Measurements from ENCODE around the gene HSPG2. TPM values are rescaled to one million over a fixed set of nuclear protein-coding genes. Genes with fewer than 3 reads are reported as not detected.

Gene HSPG2
- total and polyA plus RNA-seq, 8 donors, result 50.4 to 164 (median 63.9) TPM

DNA sequence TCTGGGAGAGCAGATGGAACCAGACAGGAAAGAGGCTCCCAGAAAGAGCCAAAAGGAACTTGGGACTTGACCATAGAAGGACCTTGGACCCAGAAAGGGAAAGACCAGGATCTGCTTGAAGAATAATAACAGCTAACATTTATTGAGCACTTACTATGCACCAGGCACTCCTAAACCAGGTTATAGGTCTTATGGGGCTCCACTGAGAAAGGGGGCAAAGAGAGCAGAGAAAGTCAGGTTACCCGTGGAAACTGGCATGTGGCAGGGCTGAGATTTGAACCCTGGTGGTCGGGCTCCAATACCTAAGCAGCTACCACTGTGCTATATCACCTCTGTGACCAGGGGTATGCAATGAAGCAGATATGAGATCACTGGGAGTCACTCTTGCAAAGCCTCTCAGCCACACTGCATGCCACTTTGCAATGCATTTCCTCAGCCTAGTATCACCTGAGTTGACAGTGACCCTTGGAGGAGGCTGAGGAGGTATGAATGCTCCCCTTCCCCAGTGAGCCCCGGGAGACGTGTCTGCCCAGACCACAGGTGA lies 37.8 kb downstream of the HSPG2 start:
- intact Hi-C loops (cut with DNase I), result no loop called here
- DNase-seq (no peak), FAIRE-seq (no peak), ATAC-seq (no peak)
- Histone ChIP-seq H3K4me3 (no peak overlapping the region), H3K27me3 (no peaks in the 10 kb centered on the region), H3K9me3 (no peaks in the 10 kb centered on the region), H3K4me1 (peaks cover 9 to 11% (median 10%) of the 10 kb centered on the region in 3 donors), H3K27ac (peak overlapping the region in 1 of 4 donors; percentile 41), H3K36me3 (peaks cover 0 to 6% (median 0%) of the 10 kb centered on the region in 3 donors)
- TF ChIP-seq, protein P1, sequence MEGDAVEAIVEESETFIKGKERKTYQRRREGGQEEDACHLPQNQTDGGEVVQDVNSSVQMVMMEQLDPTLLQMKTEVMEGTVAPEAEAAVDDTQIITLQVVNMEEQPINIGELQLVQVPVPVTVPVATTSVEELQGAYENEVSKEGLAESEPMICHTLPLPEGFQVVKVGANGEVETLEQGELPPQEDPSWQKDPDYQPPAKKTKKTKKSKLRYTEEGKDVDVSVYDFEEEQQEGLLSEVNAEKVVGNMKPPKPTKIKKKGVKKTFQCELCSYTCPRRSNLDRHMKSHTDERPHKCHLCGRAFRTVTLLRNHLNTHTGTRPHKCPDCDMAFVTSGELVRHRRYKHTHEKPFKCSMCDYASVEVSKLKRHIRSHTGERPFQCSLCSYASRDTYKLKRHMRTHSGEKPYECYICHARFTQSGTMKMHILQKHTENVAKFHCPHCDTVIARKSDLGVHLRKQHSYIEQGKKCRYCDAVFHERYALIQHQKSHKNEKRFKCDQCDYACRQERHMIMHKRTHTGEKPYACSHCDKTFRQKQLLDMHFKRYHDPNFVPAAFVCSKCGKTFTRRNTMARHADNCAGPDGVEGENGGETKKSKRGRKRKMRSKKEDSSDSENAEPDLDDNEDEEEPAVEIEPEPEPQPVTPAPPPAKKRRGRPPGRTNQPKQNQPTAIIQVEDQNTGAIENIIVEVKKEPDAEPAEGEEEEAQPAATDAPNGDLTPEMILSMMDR (IDR thresholded peaks at IDR 0.05), result no peak
- 81 to 91% methylated on average over 4 of the region's 4 CpGs for WGBS, 2 donors

DNA sequence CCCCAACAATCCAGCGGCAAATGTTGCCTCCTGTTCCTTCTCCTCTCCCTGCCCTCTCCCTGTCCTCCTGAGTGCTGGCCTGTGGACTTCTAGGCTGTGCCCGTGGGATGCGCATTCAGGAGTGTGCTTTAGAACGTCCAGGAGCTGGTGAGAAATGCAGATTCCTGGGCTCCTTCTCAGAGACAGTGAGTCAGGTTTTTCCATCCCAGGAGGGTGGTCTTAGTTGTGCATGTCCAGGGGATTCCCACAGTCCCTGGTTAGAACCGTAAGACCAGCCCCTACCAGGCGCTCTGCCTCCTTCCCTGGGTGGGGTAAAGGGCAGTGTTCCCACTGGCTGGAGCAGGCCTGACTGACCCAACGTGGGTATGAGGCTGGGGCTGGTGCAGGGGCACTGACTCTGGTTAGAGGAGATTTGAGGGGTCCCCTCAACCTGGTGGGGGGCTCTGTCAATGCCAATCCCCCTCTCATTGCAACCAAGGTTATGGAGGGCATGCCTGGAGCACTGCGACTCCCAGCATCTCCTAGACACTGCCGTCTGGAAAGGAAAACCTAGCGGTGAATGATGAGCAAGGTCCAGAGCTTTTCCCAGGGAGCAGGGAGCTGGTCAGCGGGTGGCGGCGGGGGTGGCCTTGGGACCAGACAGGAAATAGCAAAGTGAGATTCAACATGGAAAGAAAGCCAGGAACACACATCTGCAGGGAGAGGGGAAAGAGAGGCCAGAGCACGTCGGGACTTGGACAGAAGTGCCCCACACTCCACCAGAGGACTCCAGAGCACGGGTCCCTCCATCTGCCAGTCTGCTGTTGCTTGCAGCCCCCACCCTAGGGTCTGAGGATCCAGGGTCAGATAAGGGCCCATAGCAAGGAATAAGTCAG lies 38.5 kb downstream of the HSPG2 start:
- no peak for DNase-seq
- Histone ChIP-seq H3K4me3 (no peak overlapping the region), H3K4me1 (peaks cover 1 to 3% (median 2%) of the 10 kb centered on the region in 3 donors), H3K27ac (peak overlapping the region in 1 of 4 donors; percentile 41), H3K27me3 (no peaks in the 10 kb centered on the region), H3K9me3 (no peaks in the 10 kb centered on the region), H3K36me3 (peaks cover 0 to 6% (median 0%) of the 10 kb centered on the region in 3 donors)
- 83 to 86% methylated on average over 16 of the region's 16 CpGs for WGBS, 2 donors
- FAIRE-seq, result no peak
- TF ChIP-seq, protein P1 (IDR thresholded peaks at IDR 0.05), result no peak
- intact Hi-C loops (cut with DNase I), result no loop called here
- ATAC-seq, result no peak

DNA sequence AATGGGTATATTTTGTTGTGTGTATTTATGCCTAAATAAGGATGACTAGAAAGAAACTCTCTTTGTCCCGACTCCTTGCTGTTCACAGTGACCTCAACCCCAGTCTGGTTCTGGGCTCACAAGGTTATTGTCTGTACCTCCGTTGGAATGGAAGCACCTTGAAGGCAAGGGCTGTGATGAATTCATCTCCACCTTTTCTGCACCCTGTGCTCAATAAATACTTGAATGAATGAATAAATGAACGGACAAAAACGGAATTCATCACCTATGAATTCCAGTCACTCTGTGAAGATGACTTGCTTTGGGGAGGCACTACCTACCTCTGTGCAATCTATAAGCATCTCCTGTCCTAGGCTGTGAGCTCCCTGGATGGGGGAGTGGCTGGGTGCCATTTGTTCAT lies 39.3 kb downstream of the HSPG2 start:
- DNase-seq (no peak), ATAC-seq (no peak), FAIRE-seq (no peak)
- 87 to 96% methylated on average over 4 of the region's 4 CpGs for WGBS, 2 donors
- no peak overlapping the region for H3K4me3 ChIP-seq
- H3K27ac ChIP-seq, result peak overlapping the region in 1 of 4 donors; percentile 12
- intact Hi-C loops (cut with DNase I), result no loop called here
- H3K36me3 ChIP-seq, result peaks cover 0 to 6% (median 0%) of the 10 kb centered on the region in 3 donors
- H3K4me1 ChIP-seq, result no peaks in the 10 kb centered on the region
- TF ChIP-seq, protein P1 (IDR thresholded peaks at IDR 0.05), result no peak
- H3K27me3 ChIP-seq, result no peaks in the 10 kb centered on the region
- no peaks in the 10 kb centered on the region for H3K9me3 ChIP-seq

DNA sequence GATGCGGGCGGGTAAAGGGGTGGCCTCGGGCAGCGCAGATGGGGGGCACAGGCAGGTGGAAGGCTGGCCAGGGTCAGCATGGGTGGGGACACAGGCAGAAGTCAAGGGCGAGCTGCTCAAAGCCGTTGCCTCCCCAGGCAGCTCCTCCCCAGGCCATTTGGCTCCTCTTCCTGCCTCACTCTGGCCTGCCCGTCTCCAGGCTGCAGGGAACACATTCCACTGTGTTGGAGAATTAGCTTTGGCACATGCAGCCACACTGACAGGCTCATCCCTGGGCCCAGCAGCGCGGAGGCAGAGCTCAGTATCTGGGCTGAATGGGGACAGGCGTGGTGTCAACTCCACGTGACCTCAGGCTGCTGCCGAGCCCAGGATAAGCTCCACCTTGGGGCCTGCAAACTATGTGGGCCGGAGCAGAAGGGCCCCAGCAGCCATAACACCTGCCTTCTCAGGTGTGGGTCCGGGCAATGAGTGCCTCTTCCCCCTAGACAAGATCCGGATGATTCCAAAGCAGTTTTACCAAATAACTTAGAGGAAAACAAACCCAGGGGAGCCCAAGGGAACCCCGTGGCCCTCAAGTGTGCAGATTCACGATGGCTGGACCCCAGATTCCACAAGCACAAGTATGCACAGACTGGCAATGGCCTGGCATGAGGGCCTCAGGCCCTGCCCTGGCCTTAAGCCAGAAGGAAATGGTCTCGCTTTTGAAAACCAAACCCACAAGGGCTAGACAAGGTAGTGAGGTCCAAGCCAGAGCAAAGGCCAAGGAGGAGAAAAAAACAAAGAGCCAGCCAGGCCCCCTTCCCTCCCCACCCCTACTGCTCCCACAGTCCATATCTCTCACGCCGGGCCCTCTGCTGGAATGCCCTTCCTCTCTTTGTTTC lies 40.2 kb downstream of the HSPG2 start:
- Histone ChIP-seq H3K36me3 (peaks cover 0 to 6% (median 0%) of the 10 kb centered on the region in 3 donors), H3K9me3 (no peaks in the 10 kb centered on the region), H3K4me1 (no peaks in the 10 kb centered on the region), H3K27ac (peak overlapping the region in 2 of 4 donors; percentile 30 to 60), H3K27me3 (no peaks in the 10 kb centered on the region), H3K4me3 (no peak overlapping the region)
- ATAC-seq (peak; percentile 11 to 65 (median 54)), FAIRE-seq (no peak), DNase-seq (no peak)
- TF ChIP-seq, protein P1 (IDR thresholded peaks at IDR 0.05), result no peak
- WGBS, 2 donors, result 66 to 71% methylated on average over 19 to 20 of the region's 20 CpGs
- intact Hi-C loops (cut with DNase I), result no loop called here

All from pancreas (tissue), 10 donors.